ENCODE results near the gene ZNF418.
"Not testable (repeated sequence)": the region's sequence is repeated elsewhere in the genome, so short reads cannot be mapped to it uniquely, and the experiment has no call there.

ZNF418 gene

DNA sequence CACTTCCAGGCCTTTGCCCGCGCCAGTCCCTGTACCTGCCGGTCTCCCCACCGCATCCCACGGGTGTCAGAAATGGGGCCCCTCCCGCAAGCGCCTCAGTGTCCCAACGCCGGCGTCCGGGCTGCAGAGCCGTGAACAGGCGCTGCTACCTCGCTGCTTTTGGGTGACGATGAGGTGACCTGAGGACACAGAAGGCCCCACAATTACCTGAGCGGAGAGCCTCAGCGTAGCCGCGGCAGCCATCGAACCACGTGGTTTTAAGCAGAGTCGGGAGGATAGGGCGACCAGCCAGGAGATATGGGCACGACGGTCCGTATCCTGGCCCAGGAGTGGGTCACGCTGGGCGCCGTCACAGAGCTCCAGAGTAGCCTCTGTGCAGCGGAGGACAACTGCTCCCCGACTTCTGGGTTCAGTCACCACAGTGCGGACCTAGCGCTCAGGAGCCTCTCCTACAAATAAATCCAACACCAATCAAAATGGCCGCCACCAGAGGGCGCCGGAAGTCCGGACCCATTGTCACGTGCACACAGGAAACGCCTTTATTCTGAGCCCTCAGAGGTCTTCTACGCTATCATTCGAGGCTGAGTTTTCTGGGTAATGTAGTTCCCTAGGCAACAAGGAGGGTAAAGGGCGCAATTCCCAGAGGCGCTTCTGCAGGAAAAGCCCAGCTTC, 46.5 kb downstream of the ZNF418 start, which contains the start of gene ZNF814:
Gene ZNF814 (minus strand): TSS at position 478 of the 672 bp plus-strand sequence. CDS start 235 bp downstream, at position 243.
- peak; percentile 73 to 78 for DNase-seq (ENCODE audit: low read depth in 2 of 2)

DNA sequence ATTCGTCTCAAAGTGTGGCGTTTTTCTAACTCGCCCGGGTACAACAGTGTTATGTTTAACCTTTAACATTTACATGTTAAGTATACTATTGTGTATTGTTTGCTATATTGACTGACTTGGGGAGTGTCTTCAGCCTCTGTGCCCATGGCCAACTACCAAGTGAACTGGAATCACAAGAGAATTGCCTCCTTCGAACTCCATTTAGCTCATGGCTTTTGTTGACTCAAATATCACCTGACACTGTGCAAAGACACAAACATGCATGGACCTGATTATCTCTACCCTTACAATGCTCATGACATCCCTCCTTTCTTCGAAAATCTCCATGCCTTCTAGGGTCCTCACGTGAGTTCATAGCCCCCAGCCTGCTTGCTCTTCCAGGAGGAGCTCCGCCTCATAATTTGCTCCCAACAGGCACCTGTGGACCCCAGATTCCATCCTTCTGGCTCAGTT, 47.1 kb downstream of the ZNF418 start:
- no peak for DNase-seq (ENCODE audit: low read depth in 2 of 2)

GRCh38 chr19:57887195-57887941, 47.8 kb downstream of the ZNF418 start:
- no peak for DNase-seq (ENCODE audit: low read depth in 2 of 2)

GRCh38 chr19:57886046-57886445, 49.2 kb downstream of the ZNF418 start:
- no peak for DNase-seq (ENCODE audit: low read depth in 2 of 2)

DNA sequence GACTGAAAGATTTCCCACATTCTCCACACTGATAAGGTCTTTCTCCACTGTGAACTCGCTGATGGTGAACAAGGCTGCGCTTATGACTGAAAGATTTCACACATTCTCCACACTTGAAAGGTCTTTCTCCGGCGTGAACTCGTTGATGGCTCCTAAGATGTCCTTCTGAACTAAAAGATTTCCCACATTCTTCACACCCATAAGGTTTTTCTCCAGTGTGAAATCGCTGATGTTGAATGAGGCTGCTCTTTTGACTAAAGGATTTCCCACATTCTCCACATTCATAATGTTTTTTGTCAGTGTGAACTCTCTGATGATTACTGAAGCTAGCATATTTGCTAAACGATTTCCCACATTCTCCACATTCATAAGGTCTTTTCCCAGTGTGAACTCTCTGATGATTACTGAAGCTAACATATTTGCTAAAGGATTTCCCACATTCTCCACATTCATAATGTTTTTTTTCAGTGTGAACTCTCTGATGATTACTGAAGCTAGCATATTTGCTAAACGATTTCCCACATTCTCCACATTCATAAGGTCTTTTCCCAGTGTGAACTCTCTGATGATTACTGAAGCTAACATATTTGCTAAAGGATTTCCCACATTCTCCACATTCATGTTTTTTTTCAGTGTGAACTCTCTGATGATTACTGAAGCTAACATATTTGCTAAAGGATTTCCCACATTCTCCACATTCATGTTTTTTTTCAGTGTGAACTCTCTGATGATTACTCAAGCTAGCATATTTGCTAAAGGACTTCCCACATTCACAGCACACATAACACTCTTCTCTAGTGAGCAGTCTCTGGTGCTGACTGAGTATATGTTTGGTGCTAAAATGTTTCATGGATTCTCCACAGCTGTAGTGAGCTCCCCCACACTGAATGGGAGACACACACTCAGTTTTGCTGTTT, 61.1 kb downstream of the ZNF418 start:
- DNase-seq (ENCODE audit: low read depth in 2 of 2): not testable (repeated sequence)

DNA sequence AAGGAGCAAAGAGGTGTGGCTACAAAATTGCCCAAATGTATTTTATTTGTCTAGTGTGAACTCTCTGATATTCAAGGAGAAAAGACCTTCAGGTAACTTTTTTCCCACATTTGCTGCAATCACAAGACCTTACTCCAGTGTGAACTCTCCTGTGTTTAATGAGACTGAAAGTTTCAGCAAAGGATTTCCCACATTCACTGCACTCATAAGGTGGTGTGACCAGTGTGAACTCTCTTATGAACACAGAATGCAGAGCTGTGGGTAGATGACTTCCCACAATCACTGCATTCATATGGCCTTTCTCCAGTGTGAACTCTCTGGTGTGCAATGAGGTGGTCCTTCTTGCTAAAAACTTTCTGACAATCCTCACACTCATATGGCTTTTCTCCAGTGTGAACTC, 62.8 kb downstream of the ZNF418 start:
- no peak for DNase-seq (ENCODE audit: low read depth in 2 of 2)
